K562 (cell line): ENCODE data around the gene NLRP12. TPM values are rescaled to one million over a fixed set of nuclear protein-coding genes. Genes with fewer than 3 reads are reported as not detected.

ENCODE experiments used
- ATF3 ChIP-seq, 2 experiments: fragments of 450-650 bp in 1 of 2; sonication (generic) in 1 of 2; formaldehyde crosslinking in 1 of 2; IDR thresholded peaks in 1 of 2; conservative IDR thresholded peaks in 1 of 2; 2 replicates each; pipeline versions ENCODE4 v1.6.1 to v1.8.1; 2016 to 2023; ENCODE audit warnings: mild to moderate bottlenecking in 2 of 2, moderate library complexity in 2 of 2, inconsistent platforms in 1 of 2, missing genetic modification reagents in 1 of 2
- BCLAF1 ChIP-seq, 2 experiments: fragments of 450-650 bp in 1 of 2; IDR thresholded peaks; 2 replicates each; pipeline ENCODE4 v1.6.1; 2011 to 2017; ENCODE audit warnings: low read depth in 2 of 2, antibody characterized with exemption in 1 of 2, borderline replicate concordance in 1 of 2, low read length in 1 of 2, mild to moderate bottlenecking in 1 of 2, mixed read lengths in 1 of 2; ENCODE audit not compliant: control insufficient read depth in 1 of 2
- CEBPG ChIP-seq, 3 experiments: fragments of 200-800 bp in 1 of 3; sonication (Bioruptor generic) in 1 of 3; sonication (generic) in 1 of 3; formaldehyde crosslinking in 1 of 3; IDR thresholded peaks in 2 of 3; conservative IDR thresholded peaks in 1 of 3; 2 replicates each; pipeline versions ENCODE4 v1.6.1 to v1.8.0; 2016 to 2022; ENCODE audit warnings: missing compliant biosample characterization in 2 of 3, missing genetic modification characterization in 2 of 3, mild to moderate bottlenecking in 1 of 3, missing genetic modification reagents in 1 of 3
- CTBP1 ChIP-seq: fragments of 450-650 bp; IDR thresholded peaks from 2 replicates; pipeline ENCODE4 v1.6.1; 2016; ENCODE audit warnings: borderline replicate concordance
- HNRNPH1 ChIP-seq: fragments of 200-400 bp; formaldehyde crosslinking; optimal IDR thresholded peaks from 2 replicates; pipeline ENCODE3; 2017; ENCODE audit warnings: low read depth, mild to moderate bottlenecking, low read length, moderate library complexity
- KLF13 ChIP-seq: fragments of 450-650 bp; IDR thresholded peaks from 2 replicates; pipeline ENCODE4 v1.6.1; 2016; ENCODE audit warnings: missing genetic modification characterization, low read depth, mild to moderate bottlenecking, missing compliant biosample characterization, moderate library complexity, borderline replicate concordance
- NFRKB ChIP-seq: fragments of 450-650 bp; IDR thresholded peaks from 2 replicates; pipeline ENCODE4 v1.6.1; 2016; ENCODE audit warnings: low read depth
- NKRF ChIP-seq: fragments of 450-650 bp; IDR thresholded peaks from 2 replicates; pipeline ENCODE4 v1.6.1; 2016; ENCODE audit warnings: borderline replicate concordance
- NRF1 ChIP-seq, 2 experiments: fragments of 450-650 bp; IDR thresholded peaks in 1 of 2; conservative IDR thresholded peaks in 1 of 2; 2 replicates each; pipeline ENCODE4 v1.6.1; 2014; ENCODE audit warnings: mild to moderate bottlenecking in 2 of 2
- PBX2 ChIP-seq, 2 experiments: IDR thresholded peaks in 1 of 2; conservative IDR thresholded peaks in 1 of 2; 2 replicates each; pipeline ENCODE4 v1.6.1; 2016; ENCODE audit warnings: low read depth in 2 of 2, mild to moderate bottlenecking in 1 of 2, missing compliant biosample characterization in 1 of 2, missing genetic modification characterization in 1 of 2, moderate library complexity in 1 of 2
- RBFOX2 ChIP-seq: fragments of 200-400 bp; formaldehyde crosslinking; IDR thresholded peaks from 2 replicates; pipeline ENCODE4 v1.6.1; 2017; ENCODE audit warnings: low read depth, mild to moderate bottlenecking, low read length, moderate library complexity
- SMC3 ChIP-seq: conservative IDR thresholded peaks from 2 replicates; pipeline ENCODE4 v1.6.1; 2011; ENCODE audit warnings: low read depth, low read length, improper control_type of control experiment; ENCODE audit not compliant: insufficient read depth
- VEZF1 ChIP-seq: fragments of 200-800 bp; sonication (Bioruptor generic); IDR thresholded peaks from 2 replicates; pipeline ENCODE4 v1.6.1; 2017; ENCODE audit warnings: missing genetic modification characterization, missing compliant biosample characterization
- ZNF75A ChIP-seq: fragments of 450-650 bp; formaldehyde crosslinking; IDR thresholded peaks from 2 replicates; pipeline ENCODE4 v1.4.0; 2020; ENCODE audit warnings: mild to moderate bottlenecking
- polyA plus RNA-seq, 8 experiments: library from polyadenylated mRNA; depleted of rRNA in 4 of 8; stranded (reverse) in 5 of 8; unstranded in 3 of 8; fragments of >200 nt; fragmentation: Nextera tagmentation in 2 of 8; fragmentation: Illumina TruSeq in 1 of 8; extraction: Ambion mirVana in 2 of 8; extraction: Trizol in 1 of 8; gene quantifications; 2 replicates each; pipeline versions ENCODE4 v1.2.1 to v1.2.3, GENCODE V29; 2011 to 2014; ENCODE audit warnings: inconsistent platforms in 1 of 8, missing spikeins in 1 of 8
- total RNA-seq, 7 experiments: library from RNA; depleted of rRNA in 6 of 7; stranded (reverse); fragments of >200 nt in 6 of 7; fragmentation: Illumina TruSeq in 2 of 7; extraction: Trizol in 2 of 7; gene quantifications; 2 replicates each; pipeline versions ENCODE4 v1.2.1 to v1.2.3, GENCODE V29; 2011 to 2021; ENCODE audit warnings: low replicate concordance in 1 of 7

NLRP12 gene
- total and polyA plus RNA-seq, 9 of the 15 experiments (the other 6 are each of a cell fraction or from before 2014, with no cell fraction given): not detected

GRCh38 chr19:53824134-53824611 lies at the start of gene NLRP12 (continued):
- TF ChIP-seq BCLAF1 (IDR thresholded peaks at IDR 0.05; ENCODE audit: borderline replicate concordance in 1 of 2, control insufficient read depth in 1 of 2, low read depth in 2 of 2, low read length in 1 of 2): no peak
- peak; percentile 38; the same call in 1 of the 2 replicates for TF ChIP-seq VEZF1 (CRISPR knock-in tag)
- TF ChIP-seq ATF3 (IDR thresholded peaks at IDR 0.05): peak; percentile 71
- no peak for TF ChIP-seq ATF3 (CRISPR knock-in tag; conservative IDR thresholded peaks at IDR 0.05)
- TF ChIP-seq NRF1 (conservative IDR thresholded peaks at IDR 0.05 in 1 of 2, IDR thresholded peaks at IDR 0.05 in 1 of 2): 0 out of 4 replicates have a peak, but pooled peaks of 1 of the 2 experiments have one; percentile 7
- no peak for TF ChIP-seq PBX2 (CRISPR knock-in tag; IDR thresholded peaks at IDR 0.05; ENCODE audit: low read depth)
- no peak for TF ChIP-seq PBX2 (tag; conservative IDR thresholded peaks at IDR 0.05; ENCODE audit: low read depth)
- peak; percentile 39; the same call in 1 of the 2 replicates for TF ChIP-seq CTBP1
- TF ChIP-seq NFRKB: no peak
- TF ChIP-seq ZNF75A: no peak
- TF ChIP-seq SMC3: no peak
- peak; percentile 56; the same call in 1 of the 2 replicates for TF ChIP-seq CEBPG (CRISPR knock-in tag; IDR thresholded peaks at IDR 0.05)
- peak; percentile 61 to 70 for TF ChIP-seq CEBPG (tag; conservative IDR thresholded peaks at IDR 0.05 in 1 of 2, IDR thresholded peaks at IDR 0.05 in 1 of 2)
- TF ChIP-seq KLF13 (tag): no peak
- no peak for TF ChIP-seq HNRNPH1
- no peak for TF ChIP-seq NKRF
- 0 out of 2 replicates have a peak, but pooled peaks have one; percentile 16 for TF ChIP-seq RBFOX2
